ENCODE measurements around the gene PLA2G6. TPM values are rescaled to one million over a fixed set of nuclear protein-coding genes. Genes with fewer than 3 reads are reported as not detected.

The PLA2G6 gene
- total RNA-seq, 2 donors from 2014 or later: 41.5 to 68.0 TPM

- H3K9me3 ChIP-seq: no peaks in the 10 kb centered on the region
- no peak for DNase-seq
- peaks cover 16% of the 10 kb centered on the region for H3K4me1 ChIP-seq
- no peak overlapping the region for H3K4me3 ChIP-seq
- no peaks in the 10 kb centered on the region for H3K27me3 ChIP-seq
- H3K27ac ChIP-seq: peak overlapping the region in 1 of 4 donors; percentile 4
- intact Hi-C loops (cut with DNase I): no loop called here
- no peak for ATAC-seq
- TF ChIP-seq CTCF (IDR thresholded peaks at IDR 0.05): no peak
- no peak for TF ChIP-seq POLR2A (IDR thresholded peaks at IDR 0.05)
- WGBS, 2 donors: 94 to 95% methylated on average over 14 to 22 of the region's 25 CpGs
- peaks cover 3 to 7% of the 10 kb centered on the region in 2 donors for H3K36me3 ChIP-seq (replicated peaks in 1 of 2; ENCODE audit: insufficient read depth in 1 of 2, low read depth in 2 of 2)
Observed at GRCh38 chr22:38221908-38222796, 40.5 kb upstream of the PLA2G6 start.

- intact Hi-C loops (cut with DNase I): no loop called here
- Histone ChIP-seq H3K9me3 (no peaks in the 10 kb centered on the region), H3K4me1 (peaks cover 16% of the 10 kb centered on the region), H3K4me3 (no peak overlapping the region), H3K27me3 (no peaks in the 10 kb centered on the region), H3K27ac (peak overlapping the region in 1 of 4 donors; percentile 24), H3K36me3 (replicated peaks in 1 of 2; ENCODE audit: insufficient read depth in 1 of 2, low read depth in 2 of 2) (peaks cover 3 to 7% of the 10 kb centered on the region in 2 donors)
- WGBS, 2 donors: 91 to 98% methylated on average over 9 to 20 of the region's 22 CpGs
- no peak for DNase-seq
- no peak for ATAC-seq
- TF ChIP-seq CTCF (IDR thresholded peaks at IDR 0.05): no peak
- no peak for TF ChIP-seq POLR2A (IDR thresholded peaks at IDR 0.05)
Observed at GRCh38 chr22:38221407-38221806, 39.8 kb upstream of the PLA2G6 start.

- ATAC-seq (no peak), DNase-seq (no peak)
- H3K27me3 ChIP-seq: no peaks in the 10 kb centered on the region
- H3K4me1 ChIP-seq: peaks cover 16% of the 10 kb centered on the region
- peaks cover 3 to 7% of the 10 kb centered on the region in 2 donors for H3K36me3 ChIP-seq (replicated peaks in 1 of 2; ENCODE audit: insufficient read depth in 1 of 2, low read depth in 2 of 2)
- H3K4me3 ChIP-seq: no peak overlapping the region
- WGBS, 2 donors: 87 to 91% methylated on average over 15 to 19 of the region's 22 CpGs
- no peaks in the 10 kb centered on the region for H3K9me3 ChIP-seq
- TF ChIP-seq CTCF (IDR thresholded peaks at IDR 0.05) (no peak), POLR2A (IDR thresholded peaks at IDR 0.05) (no peak)
- peak overlapping the region in 2 of 4 donors; percentile 84 to 88 for H3K27ac ChIP-seq
- intact Hi-C loops (cut with DNase I): no loop called here
Observed at GRCh38 chr22:38220653-38221386, 39.2 kb upstream of the PLA2G6 start.

- H3K4me1 ChIP-seq: peaks cover 16% of the 10 kb centered on the region
- no peak for TF ChIP-seq CTCF (IDR thresholded peaks at IDR 0.05)
- TF ChIP-seq POLR2A (IDR thresholded peaks at IDR 0.05): no peak
- H3K9me3 ChIP-seq: no peaks in the 10 kb centered on the region
- intact Hi-C loops (cut with DNase I): no loop called here
- no peaks in the 10 kb centered on the region for H3K27me3 ChIP-seq
- 88 to 89% methylated on average over 7 to 8 of the region's 8 CpGs for WGBS, 2 donors
- no peak overlapping the region for H3K4me3 ChIP-seq
- no peak for DNase-seq
- no peak for ATAC-seq
- H3K27ac ChIP-seq: peak overlapping the region in 3 of 4 donors; percentile 66 to 88 (median 84)
- peaks cover 1 to 7% of the 10 kb centered on the region in 2 donors for H3K36me3 ChIP-seq (replicated peaks in 1 of 2; ENCODE audit: insufficient read depth in 1 of 2, low read depth in 2 of 2)
Observed at GRCh38 chr22:38220163-38220562, 38.5 kb upstream of the PLA2G6 start.
